Fibroblast of lung (primary cell): ENCODE measurements around the gene PLXNA2. TPM values are rescaled to one million over a fixed set of nuclear protein-coding genes. Genes with fewer than 3 reads are reported as not detected.

Source experiments
- DNase-seq, 2 donors: peaks; one replicate each; pipeline versions ENCODE4 v3.0.0 to v3.0.0-alpha.2; 2010; ENCODE audit warnings: low read depth in 2 of 2
- H2AFZ ChIP-seq: 2 replicates; pipeline ENCODE4 v1.5.1; 2012; ENCODE audit warnings: low read length, control low read depth, inconsistent platforms
- H3K27ac ChIP-seq: 2 replicates; pipeline ENCODE4 v1.5.1; 2011; ENCODE audit warnings: low read length, control low read depth; ENCODE audit not compliant: insufficient read depth
- H3K27me3 ChIP-seq: 2 replicates; pipeline ENCODE4 v1.5.1; 2011; ENCODE audit warnings: mild to moderate bottlenecking, low read length; ENCODE audit not compliant: control insufficient read depth, insufficient read depth
- H3K36me3 ChIP-seq: 2 replicates; pipeline ENCODE4 v1.5.1; 2011; ENCODE audit warnings: low read length; ENCODE audit not compliant: control insufficient read depth, insufficient read depth
- H3K4me1 ChIP-seq: 2 replicates; pipeline ENCODE4 v1.5.1; 2011; ENCODE audit warnings: low read length; ENCODE audit not compliant: control insufficient read depth, insufficient read depth; ENCODE audit errors: extremely low read depth
- H3K4me2 ChIP-seq: 2 replicates; pipeline ENCODE4 v1.5.1; 2011; ENCODE audit warnings: low read length, control low read depth; ENCODE audit not compliant: insufficient read depth; ENCODE audit errors: extremely low read depth
- H3K4me3 ChIP-seq, 4 experiments: fragments of 200-600 bp in 1 of 4; sonication (generic) in 1 of 4; replicated peaks in 1 of 4; 2 replicates each; pipeline ENCODE4 v1.5.1; 2011 to 2016; ENCODE audit warnings: low read length in 4 of 4, low read depth in 3 of 4, mild to moderate bottlenecking in 3 of 4, control low read depth in 2 of 4, inconsistent platforms in 1 of 4, mixed read lengths in 1 of 4; ENCODE audit not compliant: insufficient read depth in 1 of 4; ENCODE audit errors: control extremely low read depth in 1 of 4
- H3K79me2 ChIP-seq: 2 replicates; pipeline ENCODE4 v1.5.1; 2012; ENCODE audit warnings: mild to moderate bottlenecking, low read length, inconsistent platforms; ENCODE audit not compliant: control insufficient read depth, insufficient read depth
- H3K9ac ChIP-seq: 2 replicates; pipeline ENCODE4 v1.5.1; 2011; ENCODE audit warnings: mild to moderate bottlenecking, low read length, control low read depth; ENCODE audit not compliant: insufficient read depth
- H3K9me3 ChIP-seq: 2 replicates; pipeline ENCODE4 v1.5.1; 2012; ENCODE audit warnings: low read depth, low read length; ENCODE audit not compliant: control insufficient read depth, insufficient read depth
- H4K20me1 ChIP-seq: 2 replicates; pipeline ENCODE4 v1.5.1; 2011; ENCODE audit warnings: low read length; ENCODE audit not compliant: control insufficient read depth, insufficient read depth; ENCODE audit errors: extremely low read depth
- EZH2 ChIP-seq: IDR thresholded peaks from 2 replicates; pipeline ENCODE4 v1.5.1; 2012; ENCODE audit warnings: low read length, control low read depth, mild to moderate bottlenecking; ENCODE audit errors: missing control alignments
- polyA plus RNA-seq, 2 donors: library from polyadenylated mRNA; depleted of rRNA in 1 of 2; stranded (reverse) in 1 of 2; unstranded in 1 of 2; fragments of >200 nt; gene quantifications; 2 replicates each; pipeline ENCODE4 v1.2.1, GENCODE V29; 2011 to 2012; ENCODE audit warnings: missing spikeins in 1 of 2
- total RNA-seq: library from RNA; depleted of rRNA; stranded (reverse); fragments of >200 nt; gene quantifications from 2 replicates; pipeline ENCODE4 v1.2.1, GENCODE V29; 2014
- TF ChIP-seq, protein P1 (sequence below), 2 donors: IDR thresholded peaks in 1 of 2; conservative IDR thresholded peaks in 1 of 2; 1 replicate in 1 of 2; 2 replicates in 1 of 2; pipeline ENCODE4 v1.5.1; 2011 to 2012; ENCODE audit warnings: low read length in 2 of 2, control low read depth in 1 of 2, inconsistent platforms in 1 of 2, low read depth in 1 of 2, mild to moderate bottlenecking in 1 of 2

The PLXNA2 gene
- total and polyA plus RNA-seq, 2 donors (not counting 1 experiment from before 2014, with no cell fraction given), result 0.43 to 2.0 TPM

DNA sequence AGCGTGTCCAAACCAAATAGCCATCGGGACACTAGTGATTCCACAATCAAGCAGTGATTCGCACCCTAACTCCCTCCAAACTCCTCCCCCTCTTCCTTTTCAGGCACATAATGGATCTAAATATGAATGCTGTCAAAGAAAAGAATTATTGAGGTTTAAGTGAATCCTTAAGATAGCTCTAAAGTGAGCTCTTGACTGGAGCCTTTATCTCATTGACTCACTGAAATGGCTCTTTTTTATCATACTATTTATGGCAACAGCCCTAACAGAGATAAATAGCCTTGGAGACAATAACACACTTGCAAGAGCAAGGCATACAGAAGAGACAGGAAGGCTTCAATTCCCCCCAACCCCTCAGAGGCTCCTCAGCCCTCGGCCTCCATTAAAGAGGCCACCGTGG is 143.3 kb downstream of the PLXNA2 start:
- H4K20me1 ChIP-seq, result no peaks in the 10 kb centered on the region
- no peak for TF ChIP-seq EZH2
- TF ChIP-seq, protein P1, sequence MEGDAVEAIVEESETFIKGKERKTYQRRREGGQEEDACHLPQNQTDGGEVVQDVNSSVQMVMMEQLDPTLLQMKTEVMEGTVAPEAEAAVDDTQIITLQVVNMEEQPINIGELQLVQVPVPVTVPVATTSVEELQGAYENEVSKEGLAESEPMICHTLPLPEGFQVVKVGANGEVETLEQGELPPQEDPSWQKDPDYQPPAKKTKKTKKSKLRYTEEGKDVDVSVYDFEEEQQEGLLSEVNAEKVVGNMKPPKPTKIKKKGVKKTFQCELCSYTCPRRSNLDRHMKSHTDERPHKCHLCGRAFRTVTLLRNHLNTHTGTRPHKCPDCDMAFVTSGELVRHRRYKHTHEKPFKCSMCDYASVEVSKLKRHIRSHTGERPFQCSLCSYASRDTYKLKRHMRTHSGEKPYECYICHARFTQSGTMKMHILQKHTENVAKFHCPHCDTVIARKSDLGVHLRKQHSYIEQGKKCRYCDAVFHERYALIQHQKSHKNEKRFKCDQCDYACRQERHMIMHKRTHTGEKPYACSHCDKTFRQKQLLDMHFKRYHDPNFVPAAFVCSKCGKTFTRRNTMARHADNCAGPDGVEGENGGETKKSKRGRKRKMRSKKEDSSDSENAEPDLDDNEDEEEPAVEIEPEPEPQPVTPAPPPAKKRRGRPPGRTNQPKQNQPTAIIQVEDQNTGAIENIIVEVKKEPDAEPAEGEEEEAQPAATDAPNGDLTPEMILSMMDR (conservative IDR thresholded peaks at IDR 0.05 in 1 of 2, IDR thresholded peaks at IDR 0.05 in 1 of 2; ENCODE audit: low read depth in 1 of 2, low read length in 2 of 2), result no peak
- DNase-seq, result peak in 1 of 2 donors; percentile 74
- H3K36me3 ChIP-seq, result no peaks in the 10 kb centered on the region
- H3K4me2 ChIP-seq, result no peak overlapping the region
- no peaks in the 10 kb centered on the region for H3K4me1 ChIP-seq
- H3K27me3 ChIP-seq, result no peaks in the 10 kb centered on the region
- no peaks in the 10 kb centered on the region for H3K9me3 ChIP-seq
- no peak overlapping the region for H2AFZ ChIP-seq
- no peaks in the 10 kb centered on the region for H3K79me2 ChIP-seq
- H3K4me3 ChIP-seq, result no peak overlapping the region
- no peak overlapping the region for H3K9ac ChIP-seq
- no peak overlapping the region for H3K27ac ChIP-seq

DNA sequence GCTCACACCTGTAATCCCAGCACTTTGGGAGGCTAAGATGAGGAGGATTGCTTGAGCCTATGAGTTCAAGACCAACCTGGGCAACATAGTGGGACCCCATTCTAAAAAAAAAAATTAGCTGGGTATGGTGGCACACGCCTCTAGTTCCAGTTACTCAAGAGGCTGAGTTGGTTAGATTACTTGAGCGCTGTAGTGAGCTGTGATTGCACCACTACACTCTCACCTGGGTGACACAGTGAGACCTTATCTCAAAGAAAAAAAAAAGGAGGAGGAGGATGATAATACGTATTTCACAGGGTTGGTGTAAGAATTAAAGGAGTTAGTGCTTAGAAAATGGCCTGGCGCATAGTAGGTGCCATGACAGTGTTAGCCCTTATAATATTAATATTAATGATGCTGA is 144.1 kb downstream of the PLXNA2 start:
- Histone ChIP-seq H3K27me3 (no peaks in the 10 kb centered on the region), H3K4me1 (no peaks in the 10 kb centered on the region), H3K79me2 (no peaks in the 10 kb centered on the region), H3K9ac (no peak overlapping the region), H2AFZ (no peak overlapping the region), H3K36me3 (no peaks in the 10 kb centered on the region), H3K4me2 (no peak overlapping the region), H3K4me3 (no peak overlapping the region), H3K27ac (no peak overlapping the region), H4K20me1 (no peaks in the 10 kb centered on the region), H3K9me3 (no peaks in the 10 kb centered on the region)
- TF ChIP-seq EZH2, result no peak
- DNase-seq, result no peak

DNA sequence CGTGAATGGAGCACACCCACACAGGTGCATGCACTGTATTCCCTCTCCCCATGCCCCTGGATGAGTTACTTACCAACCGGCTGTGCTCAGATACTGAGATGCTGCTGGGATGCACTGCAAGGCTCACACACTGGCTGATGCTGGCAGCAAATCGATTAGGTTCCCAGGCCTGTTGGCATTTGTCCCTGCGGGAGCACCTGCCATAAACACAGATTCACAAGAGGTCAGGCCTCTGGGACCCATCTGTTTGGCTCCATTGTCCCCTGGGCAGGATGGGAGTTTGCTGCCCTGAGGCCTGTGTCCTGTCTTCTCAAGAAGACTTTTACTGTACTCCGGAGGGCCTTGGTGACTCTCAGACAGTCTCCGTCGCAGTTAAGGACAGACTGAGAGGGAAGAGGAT is 145.4 kb downstream of the PLXNA2 start:
- H3K4me3 ChIP-seq, result no peak overlapping the region
- no peak for TF ChIP-seq EZH2
- TF ChIP-seq, protein P1 (conservative IDR thresholded peaks at IDR 0.05 in 1 of 2, IDR thresholded peaks at IDR 0.05 in 1 of 2; ENCODE audit: low read depth in 1 of 2, low read length in 2 of 2), result no peak
- no peaks in the 10 kb centered on the region for H3K79me2 ChIP-seq
- H3K27me3 ChIP-seq, result no peaks in the 10 kb centered on the region
- H3K27ac ChIP-seq, result no peak overlapping the region
- H4K20me1 ChIP-seq, result no peaks in the 10 kb centered on the region
- no peak overlapping the region for H2AFZ ChIP-seq
- H3K9ac ChIP-seq, result no peak overlapping the region
- no peaks in the 10 kb centered on the region for H3K36me3 ChIP-seq
- H3K4me2 ChIP-seq, result no peak overlapping the region
- DNase-seq, result no peak
- no peaks in the 10 kb centered on the region for H3K9me3 ChIP-seq
- no peaks in the 10 kb centered on the region for H3K4me1 ChIP-seq
